SJSA1 (cell line): ENCODE measurements around the gene COQ8B. TPM values are rescaled to one million over a fixed set of nuclear protein-coding genes. Genes with fewer than 3 reads are reported as not detected.
A peak's percentile ranks its signal among the peaks of the same experiment; 100 is the strongest.

Experiments used
- DNase-seq, 2 experiments: peaks; one replicate each; pipeline ENCODE4 v3.0.0-alpha.2; 2015 to 2020; ENCODE audit warnings: low spot score in 2 of 2, low read depth in 1 of 2
- H3K27ac ChIP-seq: fragments of 250-450 bp; sonication (Bioruptor Pico); 2 replicates; pipeline ENCODE4 v1.5.1; 2020; ENCODE audit warnings: mild to moderate bottlenecking, moderate library complexity
- H3K27me3 ChIP-seq: fragments of 250-450 bp; sonication (Bioruptor Pico); replicated peaks from 2 replicates; pipeline ENCODE4 v1.5.1; 2020; ENCODE audit warnings: mild to moderate bottlenecking, moderate library complexity
- H3K36me3 ChIP-seq: fragments of 250-450 bp; sonication (Bioruptor Pico); 2 replicates; pipeline ENCODE4 v1.5.1; 2020; ENCODE audit warnings: mild to moderate bottlenecking
- H3K4me1 ChIP-seq: fragments of 250-450 bp; sonication (Bioruptor Pico); replicated peaks from 2 replicates; pipeline ENCODE4 v1.6.1; 2021; ENCODE audit warnings: mild to moderate bottlenecking
- H3K4me3 ChIP-seq: fragments of 250-450 bp; sonication (Bioruptor Pico); 2 replicates; pipeline ENCODE4 v1.5.1; 2020; ENCODE audit warnings: mild to moderate bottlenecking
- H3K9me3 ChIP-seq: fragments of 250-450 bp; sonication (Bioruptor Pico); replicated peaks from 2 replicates; pipeline ENCODE4 v1.5.1; 2020; ENCODE audit warnings: mild to moderate bottlenecking
- total RNA-seq: library from RNA; depleted of rRNA; stranded (reverse); fragments of >200 nt; shearing (Covaris generic); gene quantifications from 2 replicates; pipeline ENCODE4 v1.2.3, GENCODE V29; 2014

COQ8B gene
- total RNA-seq, 1 experiment from 2014 or later, result 29.2 TPM

DNA sequence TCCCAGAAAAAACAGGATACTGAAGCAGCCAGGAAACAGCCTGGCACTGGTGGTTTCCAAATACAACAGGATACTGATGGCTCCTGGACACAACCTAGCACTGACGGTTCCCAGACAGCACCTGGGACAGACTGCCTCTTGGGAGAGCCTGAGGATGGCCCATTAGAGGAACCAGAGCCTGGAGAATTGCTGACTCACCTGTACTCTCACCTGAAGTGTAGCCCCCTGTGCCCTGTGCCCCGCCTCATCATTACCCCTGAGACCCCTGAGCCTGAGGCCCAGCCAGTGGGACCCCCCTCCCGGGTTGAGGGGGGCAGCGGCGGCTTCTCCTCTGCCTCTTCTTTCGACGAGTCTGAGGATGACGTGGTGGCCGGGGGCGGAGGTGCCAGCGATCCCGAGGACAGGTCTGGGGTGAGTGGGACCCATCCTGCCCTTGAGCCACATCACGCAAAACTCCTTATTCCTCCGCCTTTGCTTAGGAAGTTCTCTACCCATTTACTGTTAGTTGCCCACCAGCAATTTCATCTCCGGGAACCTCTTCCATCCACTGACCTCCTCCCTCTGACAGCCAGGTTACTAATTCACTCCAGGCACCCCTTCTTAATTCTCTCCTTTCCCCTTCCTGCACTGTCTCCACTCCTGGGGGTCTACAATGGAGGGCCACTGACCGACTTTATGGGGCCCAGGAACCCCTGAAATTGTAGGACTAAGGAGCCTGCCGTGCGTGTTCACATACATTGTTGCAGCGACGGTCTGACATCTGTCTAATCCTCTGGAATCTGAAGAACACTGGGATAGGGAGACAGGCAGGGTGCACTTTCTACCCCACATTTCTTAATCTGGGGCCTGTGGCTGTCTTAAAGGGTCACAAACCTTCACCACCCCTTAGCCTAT, 1.4 kb upstream of the COQ8B start:
- H3K27me3 ChIP-seq, result no peaks in the 10 kb centered on the region
- DNase-seq, result peak in 1 of 2 experiments; percentile 11
- peak overlapping the region; percentile 93; the same call in 1 of the 2 replicates for H3K27ac ChIP-seq
- H3K36me3 ChIP-seq, result no peaks in the 10 kb centered on the region
- no peaks in the 10 kb centered on the region for H3K9me3 ChIP-seq
- peak overlapping the region; percentile 78 for H3K4me3 ChIP-seq
- peaks cover 37% of the 10 kb centered on the region for H3K4me1 ChIP-seq

GRCh38 chr19:40717325-40717879, 716 bp upstream of the COQ8B start:
- Histone ChIP-seq H3K27me3 (no peaks in the 10 kb centered on the region), H3K4me3 (peak overlapping the region; percentile 78), H3K27ac (peak overlapping the region; percentile 93), H3K9me3 (no peaks in the 10 kb centered on the region), H3K36me3 (no peaks in the 10 kb centered on the region), H3K4me1 (peaks cover 37% of the 10 kb centered on the region)
- peak in 1 of 2 experiments; percentile 39 for DNase-seq

DNA sequence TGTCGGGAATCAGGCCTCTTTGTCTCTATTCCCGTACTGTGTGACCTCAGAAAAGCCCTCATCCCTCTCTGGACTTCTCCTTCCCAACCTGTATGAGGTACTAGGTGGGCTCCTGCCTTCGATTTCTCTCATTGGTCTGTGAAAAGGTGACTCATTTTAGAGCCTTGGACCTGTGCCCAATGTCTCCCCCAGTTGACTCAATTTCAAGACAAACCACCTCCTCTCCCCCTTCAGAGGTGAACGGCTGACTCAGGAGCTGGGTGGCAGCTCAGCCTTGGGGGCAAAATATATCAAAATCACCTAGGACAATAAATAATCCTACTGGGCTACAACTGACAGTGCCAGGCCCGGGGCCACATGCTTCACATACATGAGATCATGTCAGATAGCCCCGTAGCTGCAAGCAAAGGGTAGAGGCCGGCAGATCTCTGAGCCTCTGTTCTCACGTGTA, 630 bp downstream of the COQ8B start:
- Histone ChIP-seq H3K4me3 (peak overlapping the region; percentile 78), H3K9me3 (no peaks in the 10 kb centered on the region), H3K27me3 (no peaks in the 10 kb centered on the region), H3K36me3 (0 out of 2 replicates have a peak, but pooled peaks cover 4% of the 10 kb centered on the region), H3K4me1 (peaks cover 37% of the 10 kb centered on the region), H3K27ac (peak overlapping the region; percentile 93)
- peak; percentile 85 to 95 for DNase-seq

DNA sequence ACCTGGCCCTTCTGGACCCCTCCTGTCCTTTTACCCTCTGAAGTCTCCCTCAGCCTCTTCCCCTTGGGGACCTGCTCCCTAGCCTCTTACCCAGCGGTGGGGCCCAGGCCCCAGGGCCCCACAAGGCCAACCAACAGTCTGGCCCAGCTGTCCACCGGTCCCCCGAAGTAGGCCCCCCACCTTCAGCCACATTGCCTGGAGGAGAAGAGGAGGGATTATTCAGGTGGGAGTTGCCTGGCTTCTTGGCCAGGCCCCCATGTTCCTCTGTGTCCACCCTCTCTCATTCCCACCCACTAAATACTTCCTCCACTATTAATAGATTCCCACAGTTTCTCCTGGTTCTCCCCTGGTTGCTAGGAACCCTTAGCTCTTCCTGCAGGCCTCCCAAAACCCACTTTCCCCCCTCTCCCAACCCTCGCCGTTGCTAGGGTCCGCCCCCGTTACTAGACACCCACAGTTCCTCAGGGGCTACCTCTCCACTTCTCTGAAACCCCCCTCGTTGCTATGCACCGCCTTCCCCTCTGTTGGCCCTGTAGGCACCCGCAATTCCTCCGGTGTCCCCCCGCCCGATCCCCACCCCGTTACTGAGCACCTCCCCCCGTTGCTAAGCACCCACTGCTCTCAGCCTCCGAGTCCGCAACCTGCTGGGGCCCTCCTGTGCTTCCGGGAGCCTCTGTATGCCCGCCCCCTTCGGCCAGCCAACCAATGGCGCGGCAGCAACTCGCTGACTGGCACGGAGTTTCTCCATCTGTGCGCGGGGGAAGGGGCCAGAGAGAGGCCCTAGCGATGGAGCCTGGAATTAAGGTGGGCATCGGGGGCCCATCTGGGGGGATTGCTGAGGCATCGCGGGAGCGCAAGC, 2.0 kb downstream of the COQ8B start:
- H3K36me3 ChIP-seq, result peaks cover 4% of the 10 kb centered on the region; the same call in 1 of the 2 replicates
- H3K9me3 ChIP-seq, result no peaks in the 10 kb centered on the region
- H3K27ac ChIP-seq, result peak overlapping the region; percentile 93
- no peaks in the 10 kb centered on the region for H3K27me3 ChIP-seq
- H3K4me1 ChIP-seq, result peaks cover 37% of the 10 kb centered on the region
- peak overlapping the region; percentile 38 for H3K4me3 ChIP-seq
- DNase-seq, result peak; percentile 90 to 91

DNA sequence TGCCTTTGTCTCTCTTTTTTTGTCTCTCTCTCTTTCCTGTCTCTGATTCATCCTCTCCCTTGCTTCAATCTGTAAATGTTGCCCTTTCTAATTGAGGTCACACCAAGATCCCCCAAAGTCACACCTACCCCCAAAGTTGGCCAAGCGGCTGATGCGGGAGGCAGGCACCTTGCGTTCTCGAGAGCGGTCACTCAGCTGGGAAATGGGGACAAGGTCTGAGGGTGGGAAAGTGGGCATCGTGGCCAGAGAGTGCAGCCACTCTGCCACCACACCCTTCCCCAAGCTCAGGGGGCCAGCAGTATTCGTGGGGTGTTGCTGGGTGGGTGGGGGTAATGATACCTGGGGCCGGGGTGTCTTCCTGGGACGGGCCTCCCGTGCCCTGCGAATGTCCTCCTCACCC, 2.7 kb downstream of the COQ8B start:
- Histone ChIP-seq H3K9me3 (no peaks in the 10 kb centered on the region), H3K4me3 (no peak overlapping the region), H3K4me1 (peaks cover 36% of the 10 kb centered on the region), H3K27ac (no peak overlapping the region), H3K36me3 (peaks cover 12% of the 10 kb centered on the region), H3K27me3 (no peaks in the 10 kb centered on the region)
- no peak for DNase-seq

- Histone ChIP-seq H3K9me3 (no peaks in the 10 kb centered on the region), H3K27ac (no peak overlapping the region), H3K27me3 (no peaks in the 10 kb centered on the region), H3K36me3 (peaks cover 28% of the 10 kb centered on the region), H3K4me3 (no peak overlapping the region), H3K4me1 (peaks cover 5% of the 10 kb centered on the region)
- no peak for DNase-seq
Measured at GRCh38 chr19:40709817-40710216, 6.9 kb downstream of the COQ8B start.

- Histone ChIP-seq H3K27ac (no peak overlapping the region), H3K4me3 (no peak overlapping the region), H3K36me3 (peaks cover 36% of the 10 kb centered on the region), H3K4me1 (no peaks in the 10 kb centered on the region), H3K27me3 (no peaks in the 10 kb centered on the region), H3K9me3 (no peaks in the 10 kb centered on the region)
- no peak for DNase-seq
Measured at GRCh38 chr19:40707615-40708014, 9.1 kb downstream of the COQ8B start.

GRCh38 chr19:40705950-40706619, 10.6 kb downstream of the COQ8B start:
- no peak overlapping the region for H3K27ac ChIP-seq
- H3K27me3 ChIP-seq, result no peaks in the 10 kb centered on the region
- no peak for DNase-seq
- no peaks in the 10 kb centered on the region for H3K4me1 ChIP-seq
- no peak overlapping the region for H3K4me3 ChIP-seq
- peaks cover 41% of the 10 kb centered on the region for H3K36me3 ChIP-seq
- H3K9me3 ChIP-seq, result no peaks in the 10 kb centered on the region

DNA sequence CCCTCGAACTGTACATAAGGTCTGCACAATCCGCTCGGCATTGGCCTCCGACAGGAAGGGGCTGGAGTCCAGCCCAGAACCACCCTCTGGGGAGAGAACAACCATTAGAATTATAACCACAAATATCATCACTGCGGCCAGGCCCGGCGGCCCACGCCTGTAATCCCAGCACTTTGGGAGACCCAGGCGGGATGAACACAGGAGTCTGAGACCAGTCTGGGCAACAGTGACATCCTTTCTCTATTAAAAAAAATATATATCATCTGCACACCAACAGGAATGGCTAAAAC, 11.4 kb downstream of the COQ8B start:
- peaks cover 41% of the 10 kb centered on the region for H3K36me3 ChIP-seq
- no peaks in the 10 kb centered on the region for H3K4me1 ChIP-seq
- H3K27ac ChIP-seq, result no peak overlapping the region
- H3K9me3 ChIP-seq, result no peaks in the 10 kb centered on the region
- no peaks in the 10 kb centered on the region for H3K27me3 ChIP-seq
- no peak overlapping the region for H3K4me3 ChIP-seq
- DNase-seq, result no peak

- Histone ChIP-seq H3K27ac (no peak overlapping the region), H3K27me3 (no peaks in the 10 kb centered on the region), H3K4me1 (no peaks in the 10 kb centered on the region), H3K9me3 (no peaks in the 10 kb centered on the region), H3K4me3 (no peak overlapping the region), H3K36me3 (peaks cover 41% of the 10 kb centered on the region)
- no peak for DNase-seq
Measured at GRCh38 chr19:40704491-40705361, 12.0 kb downstream of the COQ8B start.

GRCh38 chr19:40703029-40703755, 13.5 kb downstream of the COQ8B start:
- DNase-seq, result no peak
- Histone ChIP-seq H3K27me3 (no peaks in the 10 kb centered on the region), H3K36me3 (peaks cover 30% of the 10 kb centered on the region)

DNA sequence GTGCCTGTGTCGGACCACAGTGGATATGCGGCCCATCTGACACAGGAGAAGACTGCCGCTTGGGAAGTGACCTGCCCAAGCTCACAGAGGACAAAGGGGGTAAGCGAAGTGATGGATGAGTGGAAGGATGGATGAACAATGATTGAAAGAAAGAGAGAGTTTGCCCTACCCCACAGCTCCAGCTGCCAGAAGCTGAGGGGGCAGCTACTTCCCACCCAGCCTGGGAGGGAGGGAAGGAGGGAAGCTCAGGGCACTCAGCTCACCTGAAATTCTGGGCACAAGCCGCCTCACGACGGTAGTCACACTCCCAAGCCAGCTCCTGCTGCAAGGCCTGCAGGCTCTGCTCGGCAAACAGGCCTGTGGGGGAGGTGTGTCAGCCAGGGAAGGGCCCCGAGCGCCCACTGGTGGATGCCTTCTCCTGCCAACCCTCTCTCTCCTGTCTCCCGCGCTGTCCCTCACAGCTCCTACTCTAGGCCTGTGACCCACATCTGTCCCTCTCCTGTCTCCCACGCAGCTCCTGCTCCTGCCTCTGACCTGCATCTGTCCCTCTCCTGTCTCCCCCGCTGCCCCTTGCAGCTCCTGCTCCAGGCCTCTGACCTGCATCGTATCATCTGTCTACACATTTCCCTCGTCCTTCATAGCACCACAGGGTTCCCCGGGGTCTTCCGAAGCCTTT, 14.2 kb downstream of the COQ8B start:
- Histone ChIP-seq H3K36me3 (peaks cover 26% of the 10 kb centered on the region), H3K27me3 (no peaks in the 10 kb centered on the region), H3K9me3 (no peaks in the 10 kb centered on the region), H3K27ac (no peak overlapping the region), H3K4me1 (no peaks in the 10 kb centered on the region), H3K4me3 (no peak overlapping the region)
- no peak for DNase-seq

More at GRCh38 chr19:40703029-40703755, 13.5 kb downstream of the COQ8B start:
- Histone ChIP-seq H3K4me3 (no peak overlapping the region), H3K9me3 (no peaks in the 10 kb centered on the region), H3K27ac (no peak overlapping the region), H3K4me1 (no peaks in the 10 kb centered on the region)
